Limb (tissue), 2 donors: ENCODE results near the gene ALLC.

Experiments used
- DNase-seq, 2 donors: peaks; one replicate each; pipeline ENCODE4 v3.0.0-alpha.2; 2016; ENCODE audit errors: extremely low spot score in 2 of 2

Gene ALLC

DNA sequence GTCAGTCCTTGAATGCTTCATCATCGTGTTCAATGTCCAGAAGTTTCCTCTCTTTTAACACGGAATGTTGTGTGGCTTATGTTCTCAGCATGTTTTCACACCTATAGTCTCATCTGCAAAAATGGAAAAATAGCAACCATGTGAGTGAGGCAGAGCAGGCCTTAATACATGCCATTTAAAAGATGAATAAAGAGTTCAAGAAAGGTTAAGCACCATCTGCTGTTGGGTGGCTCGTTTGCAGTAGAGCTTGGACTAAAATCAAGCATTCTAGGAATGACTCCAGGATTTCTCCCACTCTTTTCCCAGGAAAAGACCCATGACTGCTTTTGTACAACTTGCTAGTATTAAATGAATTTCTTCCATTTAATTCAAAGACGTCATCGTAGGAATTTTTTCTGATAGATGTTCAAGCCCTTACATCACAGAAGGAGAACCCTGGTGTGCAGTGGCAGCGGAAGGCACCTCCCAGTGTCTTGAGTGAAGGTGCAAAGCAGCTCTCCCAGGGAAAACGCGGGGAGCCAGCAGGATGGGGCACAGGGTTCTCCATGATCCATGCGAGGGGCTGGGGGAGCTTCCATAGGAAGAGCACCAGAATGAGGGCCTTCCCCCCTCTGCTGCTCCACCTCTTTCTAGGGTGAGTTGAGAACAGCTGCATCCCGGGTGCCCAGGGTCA is 55.0 kb downstream of the ALLC start:
- peak in 1 of 2 donors; percentile 74 for DNase-seq

DNA sequence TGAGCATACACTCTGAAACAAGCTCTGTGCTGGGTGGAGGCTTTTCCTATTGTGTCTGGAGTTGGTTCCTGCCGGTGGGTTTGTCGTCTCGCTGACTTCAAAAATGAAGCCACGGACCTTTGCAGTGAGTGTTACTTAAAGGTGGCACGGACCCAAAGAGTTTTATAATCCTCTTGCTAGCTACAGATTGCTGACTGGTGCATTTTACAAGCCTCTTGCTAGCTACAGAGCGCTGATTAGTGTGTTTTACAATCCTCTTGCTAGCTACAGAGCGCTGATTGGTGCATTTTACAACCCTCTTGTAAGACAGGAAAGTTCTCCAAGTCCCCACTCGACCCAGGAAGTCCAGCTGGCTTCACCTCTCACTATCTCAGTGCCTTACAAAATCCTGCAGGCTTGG is 60.7 kb downstream of the ALLC start:
- no peak for DNase-seq

DNA sequence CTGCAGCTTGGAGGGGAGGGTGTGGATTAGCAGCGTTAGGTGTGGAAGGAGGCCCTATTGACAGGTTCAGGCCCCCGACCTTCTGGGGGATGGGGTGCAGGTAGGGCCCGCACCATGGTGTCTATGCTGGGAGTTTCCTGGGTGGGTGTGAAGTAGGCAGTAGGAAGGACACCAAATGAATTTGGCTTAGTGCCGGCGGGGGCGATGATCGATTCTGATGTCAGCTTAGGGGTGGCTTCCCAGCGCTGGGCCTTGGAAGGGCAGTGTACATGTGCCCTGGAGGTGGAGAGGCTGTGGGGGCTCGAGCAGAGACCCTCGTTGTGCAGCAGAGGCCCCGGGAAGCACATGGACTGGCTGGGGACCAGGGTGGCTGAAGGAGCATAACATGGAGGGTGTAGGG is 67.0 kb downstream of the ALLC start:
- DNase-seq, result no peak

DNA sequence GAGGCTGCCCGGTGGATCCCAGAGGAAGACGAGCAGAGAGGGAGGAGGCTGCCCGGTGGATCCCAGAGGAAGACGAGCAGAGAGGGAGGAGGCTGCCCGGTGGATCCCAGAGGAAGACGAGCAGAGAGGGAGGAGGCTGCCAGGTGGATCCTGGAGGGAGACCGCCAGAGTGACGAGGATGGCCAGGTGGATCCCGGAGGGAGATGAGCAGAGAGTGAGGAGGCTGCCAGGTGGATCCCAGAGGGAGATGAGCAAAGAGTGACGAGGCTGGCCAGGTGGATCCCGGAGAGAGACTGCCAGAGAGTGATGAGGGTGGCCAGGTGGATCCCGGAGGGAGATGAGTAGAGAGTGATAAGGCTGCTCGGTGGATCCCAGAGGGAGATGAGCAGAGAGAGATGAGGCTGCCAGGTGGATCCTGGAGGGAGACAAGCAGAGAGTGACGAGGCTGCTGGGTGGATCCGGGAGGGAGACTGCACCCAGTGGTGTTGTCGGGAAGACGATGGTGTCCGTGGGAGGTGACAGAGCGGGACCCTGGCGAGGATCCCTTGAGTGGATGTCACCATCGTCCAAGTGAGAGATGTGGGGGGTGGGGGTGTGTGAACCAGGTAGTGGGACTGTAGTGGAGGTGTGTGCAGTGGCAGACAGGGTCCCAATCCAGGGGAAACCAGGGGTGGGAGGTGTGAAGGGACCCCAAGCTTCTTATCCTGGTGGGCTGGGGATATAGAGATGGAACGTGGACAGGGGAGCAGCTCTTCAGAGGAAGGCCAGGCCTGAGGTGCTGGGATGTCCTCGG is 67.7 kb downstream of the ALLC start:
- peak in 1 of 2 donors; percentile 67 for DNase-seq

DNA sequence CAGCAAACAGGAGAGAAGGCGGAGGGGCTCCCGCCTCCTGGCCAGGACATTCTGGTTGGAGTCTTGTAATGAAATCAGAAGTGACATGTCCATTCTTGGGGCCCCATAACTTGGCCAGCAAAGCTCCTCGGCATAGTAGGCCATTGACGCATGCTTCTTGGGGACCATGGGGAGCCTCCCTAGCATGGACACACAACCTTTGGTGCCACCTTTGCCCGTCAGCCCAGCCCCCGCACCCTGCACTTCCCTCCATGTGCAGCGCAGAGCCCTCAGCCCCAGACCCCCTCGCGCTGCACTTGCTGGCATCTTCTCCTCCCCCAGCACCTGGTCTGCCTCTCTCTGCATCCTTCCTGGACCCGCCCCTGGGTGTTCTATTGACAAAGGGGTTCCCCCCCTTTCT is 68.5 kb downstream of the ALLC start:
- DNase-seq, result no peak

DNA sequence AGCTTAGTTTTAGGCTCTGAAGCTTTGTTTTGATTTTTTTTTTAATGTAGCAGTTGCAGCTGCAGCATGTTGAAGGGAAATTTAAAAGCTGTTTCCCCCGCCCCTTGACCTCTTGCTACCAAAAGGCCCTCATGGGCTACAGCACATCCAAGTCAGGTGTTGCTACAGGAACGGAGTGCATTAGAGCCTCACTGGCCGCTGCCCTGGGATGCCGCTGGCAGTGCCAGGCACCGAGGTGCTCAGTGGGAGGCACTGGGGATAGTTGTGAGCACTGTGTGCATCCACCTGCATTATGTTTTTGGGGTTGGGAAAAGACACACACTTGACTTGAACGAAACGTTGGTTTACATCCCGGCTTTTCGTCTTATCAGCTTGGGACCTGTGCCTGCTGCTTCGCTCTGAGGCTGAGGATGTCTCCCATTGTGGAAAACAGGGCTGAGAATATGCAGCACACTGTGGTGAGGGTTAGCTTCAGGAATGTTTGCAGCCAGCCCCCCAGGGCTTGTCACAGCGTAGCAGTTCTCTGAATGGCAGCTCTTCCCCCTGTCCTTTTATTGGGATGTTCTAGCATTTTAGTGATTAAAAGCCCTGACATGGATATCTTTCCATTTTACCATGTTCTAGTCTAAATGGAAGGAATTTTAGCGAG is 69.5 kb downstream of the ALLC start:
- no peak for DNase-seq

DNA sequence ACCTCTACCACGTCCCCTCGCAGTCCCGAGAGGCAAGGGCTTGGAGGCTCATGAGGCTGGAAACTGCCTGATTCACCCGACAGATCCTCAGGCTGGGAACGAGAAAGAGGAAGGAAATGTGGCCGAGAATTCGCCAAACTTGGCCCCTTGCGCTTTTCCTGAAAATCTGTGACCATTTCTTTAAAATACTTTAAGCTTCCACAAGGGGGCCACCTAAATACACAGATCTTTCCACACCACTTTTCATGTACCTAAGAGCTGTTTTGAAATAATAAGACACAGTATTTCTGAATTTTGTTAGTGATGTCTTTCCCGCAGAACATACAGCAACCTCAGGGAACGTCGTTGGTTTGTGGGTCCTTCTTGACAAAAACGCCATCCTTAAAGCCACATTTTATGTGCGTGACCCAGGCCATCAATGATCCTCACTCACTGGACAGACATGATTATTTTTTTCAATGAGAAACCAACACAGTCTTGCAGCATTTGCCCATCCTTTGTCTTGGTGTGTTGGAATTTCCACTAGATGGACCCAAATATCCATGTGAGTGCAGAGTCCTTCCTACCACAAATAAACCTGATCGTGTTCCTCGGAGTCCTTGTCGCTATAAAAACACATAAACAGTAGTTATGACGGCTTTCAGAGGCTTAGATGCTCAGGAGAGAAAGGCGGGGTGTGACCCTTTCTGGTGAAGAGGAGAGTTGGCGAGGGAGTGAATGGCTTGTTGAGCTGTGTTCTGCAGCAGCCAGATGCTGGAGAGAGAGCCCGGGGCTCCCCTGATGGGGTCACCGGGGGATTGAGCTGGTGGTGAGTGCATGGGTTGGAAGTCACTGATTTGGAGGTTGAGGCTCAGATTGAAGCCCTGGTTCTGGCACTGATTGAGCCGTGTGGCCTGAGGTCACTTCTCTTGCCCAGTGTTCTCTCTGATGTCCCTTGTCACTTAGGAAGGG is 70.4 kb downstream of the ALLC start:
- DNase-seq, result peak; percentile 64 to 87

GRCh38 chr2:3729055-3729448 is 71.1 kb downstream of the ALLC start:
- DNase-seq, result no peak

- no peak for DNase-seq
These were observed 71.8 kb downstream of the ALLC start for GRCh38 chr2:3729786-3730185.

DNA sequence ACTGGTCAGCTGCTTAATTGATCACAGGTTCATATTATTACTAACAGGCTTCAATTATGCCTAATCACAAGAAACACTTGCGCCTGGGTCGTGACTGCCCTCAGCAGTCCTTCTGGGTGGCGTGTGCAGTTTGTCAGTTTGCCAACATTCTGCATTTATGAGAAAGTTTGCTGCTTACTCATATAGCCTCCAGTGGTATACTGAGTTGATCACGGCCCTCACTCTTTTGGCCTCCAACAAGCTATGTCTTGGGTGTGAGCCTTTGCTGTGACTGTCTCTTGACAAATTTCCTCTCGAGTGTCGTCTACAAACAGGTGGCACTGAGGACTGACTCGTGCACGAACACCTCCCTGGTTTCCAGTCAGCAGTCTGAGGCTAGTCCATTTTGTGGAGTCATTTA is 72.6 kb downstream of the ALLC start:
- DNase-seq, result no peak

- no peak for DNase-seq
These were observed 73.8 kb downstream of the ALLC start for GRCh38 chr2:3731829-3732228.

- no peak for DNase-seq
These were observed 78.1 kb downstream of the ALLC start for GRCh38 chr2:3736112-3736511.

GRCh38 chr2:3737128-3737527 is 79.1 kb downstream of the ALLC start:
- DNase-seq, result no peak

- no peak for DNase-seq
These were observed 80.5 kb downstream of the ALLC start for GRCh38 chr2:3738454-3738853.

DNA sequence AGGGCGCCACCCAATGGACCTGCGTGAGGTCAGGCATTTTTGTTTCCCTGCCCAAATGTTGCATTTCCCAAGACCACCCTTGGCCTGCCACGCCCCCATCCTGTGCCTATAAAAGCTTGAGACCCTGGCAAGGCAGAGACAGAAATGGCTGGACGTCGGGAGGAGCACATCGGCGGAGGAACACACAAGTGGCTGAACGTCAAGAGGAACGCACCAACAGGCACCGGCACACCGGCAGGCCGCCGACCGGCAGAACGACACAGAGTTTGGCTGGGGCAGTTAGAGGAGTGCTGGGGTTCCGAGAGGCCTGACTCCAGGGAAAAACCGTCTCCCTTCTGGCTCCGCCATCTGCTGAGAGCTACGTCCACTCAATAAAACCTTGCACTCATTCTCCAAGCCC is 81.3 kb downstream of the ALLC start:
- no peak for DNase-seq

DNA sequence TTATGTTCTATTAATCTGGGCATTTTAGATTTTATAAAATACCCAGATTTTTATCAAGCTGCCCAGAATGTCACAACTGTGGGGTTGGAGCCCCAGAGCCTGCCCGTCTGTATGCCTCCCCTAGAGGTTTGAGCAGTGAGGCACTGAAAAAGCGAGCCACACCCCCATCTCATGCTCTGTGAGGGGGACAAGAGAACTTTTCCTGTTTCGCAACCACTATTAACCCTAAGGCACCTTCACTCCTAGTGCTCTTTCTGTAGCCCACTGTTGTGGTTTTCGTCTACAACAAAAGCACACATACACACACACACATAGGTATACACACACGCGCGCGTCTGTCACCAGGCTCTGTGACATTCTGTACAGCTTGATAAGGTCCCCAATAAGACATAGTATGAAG is 83.4 kb downstream of the ALLC start:
- no peak for DNase-seq

DNA sequence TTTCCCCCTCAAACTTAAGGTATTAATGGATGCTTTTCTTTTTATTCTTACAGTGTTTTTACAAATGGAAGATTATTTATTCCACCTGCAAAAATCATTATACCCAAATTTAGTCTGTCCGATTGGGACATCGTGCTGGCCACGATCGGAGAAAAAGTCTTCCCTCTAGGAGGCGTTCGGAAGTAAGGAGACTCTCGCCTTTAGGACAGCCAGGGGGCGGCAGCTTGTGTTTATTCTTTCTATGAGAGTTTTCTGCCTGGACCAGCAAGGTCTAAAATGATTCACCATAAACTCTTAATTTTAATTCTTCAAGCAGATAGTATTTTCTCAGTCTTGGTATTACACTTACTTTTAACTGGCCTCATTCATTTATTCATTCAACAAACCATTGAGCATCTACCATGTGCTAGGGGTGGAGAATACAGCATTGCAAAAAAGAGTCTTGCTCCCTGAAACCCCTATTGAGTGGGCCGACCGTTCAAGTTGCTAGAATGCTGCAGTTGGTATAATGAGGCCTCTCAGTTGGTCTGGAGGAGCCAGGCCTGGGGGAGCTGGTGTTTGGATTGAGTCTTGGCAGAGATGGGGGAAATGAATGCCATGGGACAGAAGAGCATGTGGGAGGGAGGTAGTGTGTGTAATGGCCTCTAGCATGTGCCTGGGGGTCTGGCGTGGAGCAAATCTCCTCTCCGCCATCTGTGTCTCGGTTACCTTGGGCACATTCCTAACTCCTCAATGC is 84.0 kb downstream of the ALLC start:
- DNase-seq, result no peak

GRCh38 chr2:3742743-3743508 is 84.9 kb downstream of the ALLC start:
- DNase-seq, result no peak

- DNase-seq, result no peak
These were observed 86.1 kb downstream of the ALLC start for GRCh38 chr2:3743951-3744555.

GRCh38 chr2:3745920-3746319 is 87.9 kb downstream of the ALLC start:
- DNase-seq, result no peak
